Measurements from ENCODE around the gene SHLD1.

DNA sequence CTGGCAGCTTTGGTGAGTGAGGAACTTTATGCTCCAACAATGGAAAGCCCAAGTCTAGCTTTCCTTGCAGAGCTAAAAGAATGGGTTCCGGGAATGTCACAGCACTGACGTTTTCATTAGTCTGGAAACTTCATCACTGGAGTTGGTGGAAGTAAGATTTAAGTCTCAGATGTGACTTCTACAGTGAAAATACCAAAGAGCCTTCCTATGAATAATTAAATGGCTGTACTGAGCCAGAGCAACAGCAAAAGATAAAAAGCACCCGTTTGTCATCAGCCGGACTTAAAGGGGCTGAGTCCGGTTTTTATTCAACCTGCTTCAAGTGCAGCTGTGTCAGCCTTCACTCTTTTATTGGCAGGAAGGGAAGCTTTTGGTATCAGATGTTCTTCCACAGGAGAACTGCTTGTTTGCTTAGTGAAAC is 46.5 kb upstream of the SHLD1 start:
- TF ChIP-seq, protein P1, sequence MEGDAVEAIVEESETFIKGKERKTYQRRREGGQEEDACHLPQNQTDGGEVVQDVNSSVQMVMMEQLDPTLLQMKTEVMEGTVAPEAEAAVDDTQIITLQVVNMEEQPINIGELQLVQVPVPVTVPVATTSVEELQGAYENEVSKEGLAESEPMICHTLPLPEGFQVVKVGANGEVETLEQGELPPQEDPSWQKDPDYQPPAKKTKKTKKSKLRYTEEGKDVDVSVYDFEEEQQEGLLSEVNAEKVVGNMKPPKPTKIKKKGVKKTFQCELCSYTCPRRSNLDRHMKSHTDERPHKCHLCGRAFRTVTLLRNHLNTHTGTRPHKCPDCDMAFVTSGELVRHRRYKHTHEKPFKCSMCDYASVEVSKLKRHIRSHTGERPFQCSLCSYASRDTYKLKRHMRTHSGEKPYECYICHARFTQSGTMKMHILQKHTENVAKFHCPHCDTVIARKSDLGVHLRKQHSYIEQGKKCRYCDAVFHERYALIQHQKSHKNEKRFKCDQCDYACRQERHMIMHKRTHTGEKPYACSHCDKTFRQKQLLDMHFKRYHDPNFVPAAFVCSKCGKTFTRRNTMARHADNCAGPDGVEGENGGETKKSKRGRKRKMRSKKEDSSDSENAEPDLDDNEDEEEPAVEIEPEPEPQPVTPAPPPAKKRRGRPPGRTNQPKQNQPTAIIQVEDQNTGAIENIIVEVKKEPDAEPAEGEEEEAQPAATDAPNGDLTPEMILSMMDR (IDR thresholded peaks at IDR 0.05; ENCODE audit: insufficient read depth, low read length, poor library complexity, severe bottlenecking) = no peak
- no peak for TF ChIP-seq EZH2phosphoT487 (conservative IDR thresholded peaks at IDR 0.05; ENCODE audit: low read length)
